AG10803 (cell line): Measurements from ENCODE around the gene CAP1.

Experiments used
- DNase-seq: peaks from one replicate; pipeline ENCODE4 v3.0.0; 2010; ENCODE audit warnings: low read depth
- H3K4me3 ChIP-seq: 2 replicates; pipeline ENCODE4 v1.5.1; 2011; ENCODE audit warnings: mild to moderate bottlenecking, low read length, control low read depth
- CTCF ChIP-seq: conservative IDR thresholded peaks from 2 replicates; pipeline ENCODE4 v1.5.1; 2011; ENCODE audit warnings: mild to moderate bottlenecking, low read length, control low read depth, inconsistent platforms

CAP1 gene

GRCh38 chr1:40020447-40021085, 20.0 kb upstream of the CAP1 start:
- no peak for TF ChIP-seq CTCF
- no peak overlapping the region for H3K4me3 ChIP-seq
- no peak for DNase-seq

GRCh38 chr1:40023379-40023944, 17.1 kb upstream of the CAP1 start:
- DNase-seq, result no peak
- no peak overlapping the region for H3K4me3 ChIP-seq
- TF ChIP-seq CTCF, result no peak

- no peak for DNase-seq
- no peak for TF ChIP-seq CTCF
- H3K4me3 ChIP-seq, result no peak overlapping the region
Measured at GRCh38 chr1:40024671-40025070, 15.9 kb upstream of the CAP1 start.

- H3K4me3 ChIP-seq, result no peak overlapping the region
- DNase-seq, result no peak
- TF ChIP-seq CTCF, result no peak
Measured at GRCh38 chr1:40027647-40028046, 12.9 kb upstream of the CAP1 start.

GRCh38 chr1:40029608-40030007, 10.9 kb upstream of the CAP1 start:
- TF ChIP-seq CTCF, result no peak
- no peak overlapping the region for H3K4me3 ChIP-seq
- no peak for DNase-seq

- TF ChIP-seq CTCF, result no peak
- no peak overlapping the region for H3K4me3 ChIP-seq
- DNase-seq, result peak; percentile 31
Measured at GRCh38 chr1:40030528-40031135, 9.9 kb upstream of the CAP1 start.
